HFFc6 (cell line): Measurements from ENCODE around the gene WWC1. TPM values are rescaled to one million over a fixed set of nuclear protein-coding genes. Genes with fewer than 3 reads are reported as not detected.
"Not testable (repeated sequence)": the region's sequence is repeated elsewhere in the genome, so short reads cannot be mapped to it uniquely, and the experiment has no call there.

Experiments used
- DNase-seq: peaks from one replicate; pipeline ENCODE4 v3.0.0-alpha.2; 2018
- H3K27ac Mint-ChIP-seq: 2 replicates; pipeline ENCODE4 v1.8.0; 2020; ENCODE audit warnings: mild to moderate bottlenecking, mixed read lengths
- H3K27me3 Mint-ChIP-seq: 2 replicates; pipeline ENCODE4 v1.8.0; 2021; ENCODE audit warnings: mild to moderate bottlenecking, moderate library complexity, mixed read lengths; ENCODE audit not compliant: insufficient read depth
- H3K36me3 Mint-ChIP-seq: 2 replicates; pipeline ENCODE4 v1.8.0; 2021; ENCODE audit warnings: low read depth, mixed read lengths
- H3K4me1 Mint-ChIP-seq: 2 replicates; pipeline ENCODE4 v1.8.0; 2020; ENCODE audit warnings: low read depth, mixed read lengths
- H3K4me3 Mint-ChIP-seq: 2 replicates; pipeline ENCODE4 v1.8.0; 2020; ENCODE audit warnings: mild to moderate bottlenecking, moderate library complexity, mixed read lengths
- H3K9me3 Mint-ChIP-seq: 2 replicates; pipeline ENCODE4 v1.8.0; 2020; ENCODE audit warnings: mild to moderate bottlenecking, mixed read lengths
- CTCF ChIP-seq: fragments of 200-600 bp; sonication (generic); IDR thresholded peaks from 2 replicates; pipeline ENCODE4 v1.5.0; 2021; ENCODE audit warnings: antibody characterized with exemption, mild to moderate bottlenecking
- total RNA-seq, 6 experiments: library from RNA; stranded (reverse); fragmentation: NEBNext Ultra II Directional; extraction: Animal tissue kit (Norgen Biotek cat#: 25700); gene quantifications; 2 replicates in 1 of 6; 3 replicates in 5 of 6; pipeline ENCODE4 v1.2.3, GENCODE V29; 2021

Gene WWC1
- total RNA-seq, 6 experiments from 2014 or later, result 3.3 to 8.4 (median 7.2) TPM

- DNase-seq, result no peak
- Mint-ChIP-seq H3K9me3 (no peaks in the 10 kb centered on the region), H3K36me3 (no peaks in the 10 kb centered on the region; the same call in 1 of the 2 replicates), H3K4me3 (no peak overlapping the region), H3K27ac (no peak overlapping the region), H3K27me3 (peaks cover 2% of the 10 kb centered on the region; the same call in 1 of the 2 replicates), H3K4me1 (peaks cover 10% of the 10 kb centered on the region)
- TF ChIP-seq CTCF, result no peak
Measured at GRCh38 chr5:168428552-168428951, 137.1 kb downstream of the WWC1 start.

DNA sequence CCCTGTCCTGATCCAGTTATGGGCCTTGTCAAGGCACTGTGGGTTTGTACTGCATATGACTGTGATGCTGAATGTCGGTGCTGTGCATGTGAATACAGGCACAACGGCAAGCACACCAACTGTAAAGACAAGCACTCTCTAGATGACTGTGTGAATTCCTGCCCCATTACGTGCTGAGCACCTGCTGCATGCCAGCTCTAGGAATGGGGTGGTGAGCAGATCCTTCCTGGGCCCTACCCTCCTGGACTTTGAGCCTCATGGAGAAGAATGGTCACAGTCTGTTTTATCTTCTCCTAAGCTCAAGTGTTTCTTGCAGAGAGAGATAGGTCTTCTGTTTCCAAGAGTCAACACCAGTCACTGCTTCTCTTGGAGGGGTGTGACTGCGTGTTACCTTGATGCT is 138.9 kb downstream of the WWC1 start:
- DNase-seq, result no peak
- Mint-ChIP-seq H3K27ac (no peak overlapping the region), H3K9me3 (no peaks in the 10 kb centered on the region), H3K36me3 (peaks cover 5% of the 10 kb centered on the region), H3K4me1 (peaks cover 10% of the 10 kb centered on the region), H3K27me3 (peaks cover 2% of the 10 kb centered on the region; the same call in 1 of the 2 replicates), H3K4me3 (no peak overlapping the region)
- TF ChIP-seq CTCF, result no peak

GRCh38 chr5:168432903-168433302 is 141.5 kb downstream of the WWC1 start:
- no peak overlapping the region for H3K4me3 Mint-ChIP-seq
- H3K9me3 Mint-ChIP-seq, result no peaks in the 10 kb centered on the region
- peaks cover 4% of the 10 kb centered on the region; the same call in 1 of the 2 replicates for H3K27me3 Mint-ChIP-seq
- H3K27ac Mint-ChIP-seq, result no peak overlapping the region
- H3K36me3 Mint-ChIP-seq, result peaks cover 10% of the 10 kb centered on the region
- H3K4me1 Mint-ChIP-seq, result peaks cover 12% of the 10 kb centered on the region
- TF ChIP-seq CTCF, result no peak
- DNase-seq, result no peak

GRCh38 chr5:168434001-168434400 is 142.6 kb downstream of the WWC1 start:
- DNase-seq, result no peak
- no peak for TF ChIP-seq CTCF
- Mint-ChIP-seq H3K36me3 (peaks cover 10% of the 10 kb centered on the region), H3K4me3 (no peak overlapping the region), H3K27me3 (peaks cover 4% of the 10 kb centered on the region; the same call in 1 of the 2 replicates), H3K27ac (no peak overlapping the region), H3K4me1 (peaks cover 18% of the 10 kb centered on the region), H3K9me3 (no peaks in the 10 kb centered on the region)

DNA sequence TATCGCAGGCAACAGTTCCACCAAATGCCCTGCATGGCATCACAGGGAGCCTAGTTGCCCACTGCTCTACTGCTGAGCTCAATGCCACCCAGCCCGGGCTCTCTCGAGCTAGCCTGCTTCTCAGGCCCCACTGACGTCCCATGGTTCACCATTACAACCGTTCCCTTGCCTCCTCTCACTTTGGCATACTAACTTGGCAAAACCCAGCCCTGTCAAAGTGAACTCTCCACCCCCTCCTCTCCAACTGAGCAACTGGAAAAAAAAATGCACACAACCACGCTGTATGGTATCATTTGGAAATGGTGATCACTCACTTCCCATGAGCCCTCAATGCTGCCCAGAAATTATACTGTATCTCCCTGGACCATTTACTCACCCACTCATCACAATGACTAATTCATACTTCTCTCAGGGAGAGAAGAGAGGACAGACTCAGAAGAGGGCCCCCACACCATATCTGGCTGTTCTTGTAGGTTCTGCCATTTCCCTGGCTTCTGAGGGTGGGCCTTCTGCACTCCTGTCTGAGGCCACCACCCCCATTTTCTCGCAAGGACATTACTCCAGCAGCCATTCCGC is 143.4 kb downstream of the WWC1 start:
- peaks cover 4% of the 10 kb centered on the region; the same call in 1 of the 2 replicates for H3K27me3 Mint-ChIP-seq
- peaks cover 10% of the 10 kb centered on the region for H3K36me3 Mint-ChIP-seq
- TF ChIP-seq CTCF, result no peak
- H3K4me3 Mint-ChIP-seq, result no peak overlapping the region
- DNase-seq, result peak; percentile 18
- peak overlapping the region; percentile 58 for H3K27ac Mint-ChIP-seq
- no peaks in the 10 kb centered on the region for H3K9me3 Mint-ChIP-seq
- peaks cover 18% of the 10 kb centered on the region for H3K4me1 Mint-ChIP-seq

- H3K27ac Mint-ChIP-seq, result peak overlapping the region; percentile 58; the same call in 1 of the 2 replicates
- not testable (repeated sequence) for H3K4me3 Mint-ChIP-seq, H3K9me3 Mint-ChIP-seq, H3K27me3 Mint-ChIP-seq, DNase-seq
- H3K4me1 Mint-ChIP-seq, result peaks cover 18% of the 10 kb centered on the region
- peaks cover 10% of the 10 kb centered on the region for H3K36me3 Mint-ChIP-seq
Measured at GRCh38 chr5:168435340-168435739, 143.9 kb downstream of the WWC1 start.
